ENCODE measurements around the gene CIB1. TPM values are rescaled to one million over a fixed set of nuclear protein-coding genes. Genes with fewer than 3 reads are reported as not detected.

Gene CIB1
- polyA plus RNA-seq, 2 of the 4 experiments (the other 2 are of a cell fraction) = 84.1 to 120 TPM

GRCh38 chr15:90268415-90268814 lies 34.7 kb upstream of the CIB1 start:
- no peak overlapping the region for H3K27ac ChIP-seq
- ATAC-seq (no peak), FAIRE-seq (no peak), DNase-seq (ENCODE audit: low read depth in 1 of 2, low spot score in 1 of 2) (no peak)
- no peak overlapping the region for H3K4me3 ChIP-seq
- peak overlapping the region; percentile 88 for H3K4me2 ChIP-seq
- CTCF ChIA-PET = interaction anchor here (0.9 to 2.3 kb wide), 5 partner anchors 13 to 35 kb away, joined by 3 to 8 read pairs (median 4); partner anchors contain the start of genes CIB1 and GDPGP1
- TF ChIP-seq ZNF302 (CRISPR knock-in tag; IDR thresholded peaks at IDR 0.05) = no peak
- no peak for TF ChIP-seq EHMT2 (IDR thresholded peaks at IDR 0.05; ENCODE audit: low read depth)
- no peak for TF ChIP-seq PBX3 (IDR thresholded peaks at IDR 0.05)
- TF ChIP-seq JUNB (IDR thresholded peaks at IDR 0.05) = no peak
- no peak for TF ChIP-seq CBX8 (IDR thresholded peaks at IDR 0.05)
- no peak for TF ChIP-seq HEYL (CRISPR knock-in tag; IDR thresholded peaks at IDR 0.05)
- no peak for TF ChIP-seq BHLHE40 (IDR thresholded peaks at IDR 0.05; ENCODE audit: low read depth, low read length)
- TF ChIP-seq CEBPB (IDR thresholded peaks at IDR 0.05) = no peak
- no peak for TF ChIP-seq POLR2A (IDR thresholded peaks at IDR 0.05; ENCODE audit: low read length)
- TF ChIP-seq KDM1A (IDR thresholded peaks at IDR 0.05; ENCODE audit: low read depth) = no peak
- TF ChIP-seq ATOH8 (CRISPR knock-in tag; IDR thresholded peaks at IDR 0.05; ENCODE audit: low read depth) = no peak
- no peak for TF ChIP-seq TFCP2L1 (CRISPR knock-in tag; IDR thresholded peaks at IDR 0.05)
- no peak for TF ChIP-seq JUN (IDR thresholded peaks at IDR 0.05)
- 88% methylated on average over 1 of the region's 1 CpG for WGBS (ENCODE audit: missing lambda C conversion rate)
- peaks cover 31% of the 10 kb centered on the region for H3K4me1 ChIP-seq
- POLR2A ChIA-PET = interaction anchor here (0.7 to 2.2 kb wide), 3 partner anchors 19 to 35 kb away, joined by 4 to 12 read pairs (median 5); partner anchors contain the start of genes CIB1, GDPGP1 and TTLL13
- H3K9me3 ChIP-seq = no peaks in the 10 kb centered on the region

GRCh38 chr15:90266485-90266884 lies 32.7 kb upstream of the CIB1 start:
- Histone ChIP-seq H3K4me2 (peak overlapping the region; percentile 88), H3K27ac (peak overlapping the region; percentile 86 to 97), H3K4me3 (peak overlapping the region; percentile 77), H3K9me3 (no peaks in the 10 kb centered on the region), H3K4me1 (peaks cover 37% of the 10 kb centered on the region)
- FAIRE-seq (no peak), DNase-seq (ENCODE audit: low read depth in 1 of 2, low spot score in 1 of 2) (no peak), ATAC-seq (no peak)
- 25% methylated on average over 15 of the region's 15 CpGs for WGBS (ENCODE audit: missing lambda C conversion rate)
- ChIA-PET POLR2A (interaction anchor here (0.9 to 1.3 kb wide), 5 partner anchors 9 to 65 kb away, joined by 3 to 20 read pairs (median 4); partner anchors contain the start of gene TTLL13), CTCF (interaction anchor here (0.8 to 2.3 kb wide), 4 partner anchors 20 to 45 kb away, joined by 3 to 8 read pairs (median 4); no protein-coding TSS in a partner anchor)
- no peak for TF ChIP-seq CTCF (IDR thresholded peaks at IDR 0.05)
- no peak for TF ChIP-seq HES2 (IDR thresholded peaks at IDR 0.05)
- no peak for TF ChIP-seq HDAC2 (IDR thresholded peaks at IDR 0.05)
- TF ChIP-seq NPAS2 (CRISPR knock-in tag; IDR thresholded peaks at IDR 0.05; ENCODE audit: borderline replicate concordance) = no peak
- no peak for TF ChIP-seq HMGXB4 (CRISPR knock-in tag; IDR thresholded peaks at IDR 0.05; ENCODE audit: borderline replicate concordance)
- TF ChIP-seq HOXB13 (CRISPR knock-in tag; IDR thresholded peaks at IDR 0.05; ENCODE audit: low read depth) = no peak
- TF ChIP-seq ZNF302 (CRISPR knock-in tag; IDR thresholded peaks at IDR 0.05) = no peak

Measured in A549 (cell line).